BLaER1 (cell line): Measurements from ENCODE around the gene SLC25A53.

Source experiments
- H3K27ac ChIP-seq: shearing (Covaris generic); formaldehyde crosslinking; 2 replicates; pipeline ENCODE4 v1.8.1; 2022
- H3K27me3 ChIP-seq: shearing (Covaris generic); formaldehyde crosslinking; 2 replicates; pipeline ENCODE4 v1.8.1; 2022
- H3K36me3 ChIP-seq: shearing (Covaris generic); formaldehyde crosslinking; 2 replicates; pipeline ENCODE4 v1.8.1; 2022
- H3K4me1 ChIP-seq: shearing (Covaris generic); formaldehyde crosslinking; 2 replicates; pipeline ENCODE4 v1.8.1; 2022
- H3K4me2 ChIP-seq: shearing (Covaris generic); formaldehyde crosslinking; 2 replicates; pipeline ENCODE4 v1.8.1; 2022
- H3K4me3 ChIP-seq: shearing (Covaris generic); formaldehyde crosslinking; 2 replicates; pipeline ENCODE4 v1.8.1; 2022
- H3K9ac ChIP-seq: shearing (Covaris generic); formaldehyde crosslinking; 2 replicates; pipeline ENCODE4 v1.8.1; 2022
- H3K9me3 ChIP-seq: shearing (Covaris generic); formaldehyde crosslinking; 2 replicates; pipeline ENCODE4 v1.8.1; 2022
- H4K20me1 ChIP-seq: shearing (Covaris generic); formaldehyde crosslinking; 2 replicates; pipeline ENCODE4 v1.8.1; 2022
- Cebpa-rat ChIP-seq: shearing (Covaris generic); IDR thresholded peaks from 2 replicates; pipeline ENCODE4 v1.8.1; 2022

SLC25A53 gene

GRCh38 chrX:104172121-104172520 is 15.3 kb upstream of the SLC25A53 start:
- Histone ChIP-seq H3K9ac (no peak overlapping the region), H4K20me1 (peaks cover 25% of the 10 kb centered on the region; the same call in 1 of the 2 replicates), H3K4me3 (no peak overlapping the region), H3K4me1 (peaks cover 16% of the 10 kb centered on the region), H3K36me3 (0 out of 2 replicates have a peak, but pooled peaks cover 2% of the 10 kb centered on the region), H3K27me3 (no peaks in the 10 kb centered on the region), H3K4me2 (no peak overlapping the region), H3K27ac (no peak overlapping the region), H3K9me3 (no peaks in the 10 kb centered on the region)
- no peak for TF ChIP-seq Cebpa-rat

GRCh38 chrX:104168127-104168526 is 11.3 kb upstream of the SLC25A53 start:
- no peak for TF ChIP-seq Cebpa-rat
- Histone ChIP-seq H3K9ac (no peak overlapping the region), H3K27me3 (no peaks in the 10 kb centered on the region), H3K4me1 (peaks cover 16% of the 10 kb centered on the region), H3K4me2 (peak overlapping the region; percentile 63), H4K20me1 (peaks cover 21% of the 10 kb centered on the region; the same call in 1 of the 2 replicates), H3K27ac (no peak overlapping the region), H3K9me3 (peaks cover 7% of the 10 kb centered on the region), H3K4me3 (no peak overlapping the region), H3K36me3 (no peaks in the 10 kb centered on the region)

GRCh38 chrX:104166735-104167436 is 10.1 kb upstream of the SLC25A53 start:
- H4K20me1 ChIP-seq, result peaks cover 21% of the 10 kb centered on the region; the same call in 1 of the 2 replicates
- H3K9me3 ChIP-seq, result peaks cover 7% of the 10 kb centered on the region
- peak overlapping the region; percentile 85 for H3K4me3 ChIP-seq
- peaks cover 16% of the 10 kb centered on the region for H3K4me1 ChIP-seq
- H3K27ac ChIP-seq, result peak overlapping the region; percentile 73
- H3K27me3 ChIP-seq, result no peaks in the 10 kb centered on the region
- TF ChIP-seq Cebpa-rat, result no peak
- H3K9ac ChIP-seq, result peak overlapping the region; percentile 82
- no peaks in the 10 kb centered on the region for H3K36me3 ChIP-seq
- peak overlapping the region; percentile 63 for H3K4me2 ChIP-seq

GRCh38 chrX:104165894-104166734 is 9.3 kb upstream of the SLC25A53 start, which contains the start of gene FAM199X:
Gene FAM199X, plus strand, starts transcription at chrX:104166453. Its CDS starts 333 bp downstream, at chrX:104166786.
- peak within 1 kb of the TSS; percentile 85 for H3K4me3 ChIP-seq
- H3K27ac ChIP-seq, result peak within 1 kb of the TSS; percentile 73
- H3K4me2 ChIP-seq, result peak within 1 kb of the TSS; percentile 63
- peaks cover 16% of the 10 kb centered on the region for H3K4me1 ChIP-seq
- peaks cover 21% of the 10 kb centered on the region; the same call in 1 of the 2 replicates for H4K20me1 ChIP-seq
- no peaks in the 10 kb centered on the region for H3K36me3 ChIP-seq
- TF ChIP-seq Cebpa-rat, result no peak
- peak within 1 kb of the TSS; percentile 82 for H3K9ac ChIP-seq
- H3K27me3 ChIP-seq, result no peaks in the 10 kb centered on the region
- H3K9me3 ChIP-seq, result peaks cover 7% of the 10 kb centered on the region

- H3K4me1 ChIP-seq, result peaks cover 9% of the 10 kb centered on the region
- H3K36me3 ChIP-seq, result no peaks in the 10 kb centered on the region
- no peak overlapping the region for H3K4me2 ChIP-seq
Measured at GRCh38 chrX:104151037-104151436, 5.8 kb downstream of the SLC25A53 start.

GRCh38 chrX:104141087-104141760 is 15.6 kb downstream of the SLC25A53 start:
- Histone ChIP-seq H3K4me3 (no peak overlapping the region), H3K4me2 (no peak overlapping the region), H3K27ac (no peak overlapping the region), H3K9ac (no peak overlapping the region), H3K9me3 (no peaks in the 10 kb centered on the region), H3K36me3 (no peaks in the 10 kb centered on the region), H4K20me1 (no peaks in the 10 kb centered on the region), H3K27me3 (no peaks in the 10 kb centered on the region), H3K4me1 (no peaks in the 10 kb centered on the region)
- TF ChIP-seq Cebpa-rat, result no peak

More at GRCh38 chrX:104151037-104151436, 5.8 kb downstream of the SLC25A53 start:
- Histone ChIP-seq H3K27me3 (no peaks in the 10 kb centered on the region), H3K27ac (no peak overlapping the region), H3K9me3 (no peaks in the 10 kb centered on the region), H4K20me1 (no peaks in the 10 kb centered on the region), H3K9ac (no peak overlapping the region), H3K4me3 (no peak overlapping the region)
- no peak for TF ChIP-seq Cebpa-rat

- TF ChIP-seq Cebpa-rat, result no peak
- Histone ChIP-seq H3K27ac (no peak overlapping the region), H4K20me1 (peaks cover 5% of the 10 kb centered on the region; the same call in 1 of the 2 replicates), H3K9me3 (no peaks in the 10 kb centered on the region), H3K4me2 (no peak overlapping the region), H3K9ac (no peak overlapping the region), H3K4me1 (no peaks in the 10 kb centered on the region), H3K27me3 (no peaks in the 10 kb centered on the region), H3K4me3 (no peak overlapping the region), H3K36me3 (no peaks in the 10 kb centered on the region)
Measured at GRCh38 chrX:104137496-104137895, 19.3 kb downstream of the SLC25A53 start.

- Histone ChIP-seq H3K4me1 (no peaks in the 10 kb centered on the region), H4K20me1 (peaks cover 5% of the 10 kb centered on the region; the same call in 1 of the 2 replicates), H3K4me2 (no peak overlapping the region), H3K27me3 (no peaks in the 10 kb centered on the region), H3K36me3 (no peaks in the 10 kb centered on the region), H3K4me3 (no peak overlapping the region), H3K27ac (no peak overlapping the region), H3K9ac (no peak overlapping the region), H3K9me3 (no peaks in the 10 kb centered on the region)
- TF ChIP-seq Cebpa-rat, result no peak
Measured at GRCh38 chrX:104136241-104137019, 20.4 kb downstream of the SLC25A53 start.

GRCh38 chrX:104135677-104136076 is 21.1 kb downstream of the SLC25A53 start:
- peaks cover 6% of the 10 kb centered on the region; the same call in 1 of the 2 replicates for H3K36me3 ChIP-seq
- peaks cover 5% of the 10 kb centered on the region; the same call in 1 of the 2 replicates for H4K20me1 ChIP-seq
- no peak overlapping the region for H3K9ac ChIP-seq
- H3K27me3 ChIP-seq, result no peaks in the 10 kb centered on the region
- no peaks in the 10 kb centered on the region for H3K9me3 ChIP-seq
- no peak for TF ChIP-seq Cebpa-rat
- H3K4me1 ChIP-seq, result no peaks in the 10 kb centered on the region
- H3K27ac ChIP-seq, result no peak overlapping the region
- no peak overlapping the region for H3K4me3 ChIP-seq
- no peak overlapping the region for H3K4me2 ChIP-seq
